Upper lobe of right lung (tissue), 1 donor: ENCODE measurements around the gene GPR137B. TPM values are rescaled to one million over a fixed set of nuclear protein-coding genes. Genes with fewer than 3 reads are reported as not detected.

Experiments
- ATAC-seq: fragments of 200-7000 bp; cut with Tn5 transposase; one replicate; pipeline ENCODE4 v1.9.1; 2020; ENCODE audit warnings: mild to moderate bottlenecking, moderate library complexity
- DNase-seq: peaks from one replicate; pipeline ENCODE4 v3.0.0-alpha.2; 2020
- H3K27ac ChIP-seq: fragments of 200-600 bp; one replicate; pipeline ENCODE4 v1.8.0; 2022
- H3K27me3 ChIP-seq: fragments of 200-600 bp; one replicate; pipeline ENCODE4 v1.8.0; 2022; ENCODE audit warnings: mild to moderate bottlenecking
- H3K36me3 ChIP-seq: fragments of 200-600 bp; one replicate; pipeline ENCODE4 v1.8.0; 2022
- H3K4me1 ChIP-seq: fragments of 200-600 bp; one replicate; pipeline ENCODE4 v1.8.0; 2022
- H3K4me3 ChIP-seq: fragments of 200-600 bp; one replicate; pipeline ENCODE4 v1.8.0; 2022; ENCODE audit warnings: mild to moderate bottlenecking
- H3K9me3 ChIP-seq: fragments of 200-600 bp; one replicate; pipeline ENCODE4 v1.8.0; 2022
- intact Hi-C: fragments of 100-400 bp; cut with DNase I; formaldehyde crosslinking; loops from one replicate; pipeline ENCODE4 v1.11.0; 2022
- total RNA-seq: library from RNA; stranded (reverse); fragmentation: NEBNext Ultra II Directional; extraction: Animal tissue kit (Norgen Biotek cat#: 25700); gene quantifications from one replicate; pipeline ENCODE4 v1.2.1, GENCODE V29; 2021
- TF ChIP-seq, protein P1 (sequence below): fragments of 200-600 bp; IDR thresholded peaks from one replicate; pipeline ENCODE4 v1.8.0; 2022; ENCODE audit warnings: antibody characterized with exemption
- donor health status: DM: no; HTN: yes; CAD: no; lungs with severe emphysema.

Gene GPR137B
- total RNA-seq, 1 donor from 2014 or later, result 26.5 TPM

GRCh38 chr1:236220473-236220872 lies 78.1 kb downstream of the GPR137B start:
- DNase-seq, result no peak
- Histone ChIP-seq H3K27ac (no peak overlapping the region), H3K36me3 (peaks cover 14% of the 10 kb centered on the region), H3K4me3 (no peak overlapping the region), H3K27me3 (no peaks in the 10 kb centered on the region), H3K4me1 (no peaks in the 10 kb centered on the region), H3K9me3 (no peaks in the 10 kb centered on the region)
- TF ChIP-seq, protein P1, sequence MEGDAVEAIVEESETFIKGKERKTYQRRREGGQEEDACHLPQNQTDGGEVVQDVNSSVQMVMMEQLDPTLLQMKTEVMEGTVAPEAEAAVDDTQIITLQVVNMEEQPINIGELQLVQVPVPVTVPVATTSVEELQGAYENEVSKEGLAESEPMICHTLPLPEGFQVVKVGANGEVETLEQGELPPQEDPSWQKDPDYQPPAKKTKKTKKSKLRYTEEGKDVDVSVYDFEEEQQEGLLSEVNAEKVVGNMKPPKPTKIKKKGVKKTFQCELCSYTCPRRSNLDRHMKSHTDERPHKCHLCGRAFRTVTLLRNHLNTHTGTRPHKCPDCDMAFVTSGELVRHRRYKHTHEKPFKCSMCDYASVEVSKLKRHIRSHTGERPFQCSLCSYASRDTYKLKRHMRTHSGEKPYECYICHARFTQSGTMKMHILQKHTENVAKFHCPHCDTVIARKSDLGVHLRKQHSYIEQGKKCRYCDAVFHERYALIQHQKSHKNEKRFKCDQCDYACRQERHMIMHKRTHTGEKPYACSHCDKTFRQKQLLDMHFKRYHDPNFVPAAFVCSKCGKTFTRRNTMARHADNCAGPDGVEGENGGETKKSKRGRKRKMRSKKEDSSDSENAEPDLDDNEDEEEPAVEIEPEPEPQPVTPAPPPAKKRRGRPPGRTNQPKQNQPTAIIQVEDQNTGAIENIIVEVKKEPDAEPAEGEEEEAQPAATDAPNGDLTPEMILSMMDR, result no peak
- ATAC-seq, result no peak
- intact Hi-C loops, result no loop called here

- DNase-seq, result no peak
- Histone ChIP-seq H3K27ac (no peak overlapping the region), H3K36me3 (peaks cover 28% of the 10 kb centered on the region), H3K9me3 (no peaks in the 10 kb centered on the region), H3K4me3 (no peak overlapping the region), H3K4me1 (no peaks in the 10 kb centered on the region), H3K27me3 (no peaks in the 10 kb centered on the region)
- no peak for ATAC-seq
- intact Hi-C loops, result no loop called here
- TF ChIP-seq, protein P1, result no peak
Observed at GRCh38 chr1:236222632-236223031, 80.3 kb downstream of the GPR137B start.

DNA sequence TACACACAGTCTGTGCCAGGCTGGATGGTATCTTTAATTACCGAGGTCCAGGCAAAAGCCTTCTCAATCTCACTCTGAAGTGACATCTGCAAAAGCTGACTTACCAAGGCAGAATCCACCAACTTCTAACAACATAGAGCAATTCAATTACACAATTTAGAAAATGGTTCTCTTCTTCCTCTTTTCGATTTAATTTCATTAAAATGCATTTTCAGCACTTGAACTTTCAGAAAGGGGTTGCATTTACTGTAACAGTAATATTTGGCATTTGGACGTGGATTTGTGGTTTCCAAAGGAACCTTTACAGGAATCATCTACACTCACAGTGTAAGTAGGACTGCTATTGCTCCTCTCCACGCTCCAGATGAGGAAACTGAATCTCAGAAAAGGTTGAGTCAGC lies 86.1 kb downstream of the GPR137B start:
- ATAC-seq, result no peak
- Histone ChIP-seq H3K27ac (no peak overlapping the region), H3K4me3 (no peak overlapping the region), H3K27me3 (no peaks in the 10 kb centered on the region), H3K36me3 (peaks cover 19% of the 10 kb centered on the region), H3K9me3 (no peaks in the 10 kb centered on the region), H3K4me1 (no peaks in the 10 kb centered on the region)
- TF ChIP-seq, protein P1, result no peak
- no peak for DNase-seq
- intact Hi-C loops, result no loop called here

DNA sequence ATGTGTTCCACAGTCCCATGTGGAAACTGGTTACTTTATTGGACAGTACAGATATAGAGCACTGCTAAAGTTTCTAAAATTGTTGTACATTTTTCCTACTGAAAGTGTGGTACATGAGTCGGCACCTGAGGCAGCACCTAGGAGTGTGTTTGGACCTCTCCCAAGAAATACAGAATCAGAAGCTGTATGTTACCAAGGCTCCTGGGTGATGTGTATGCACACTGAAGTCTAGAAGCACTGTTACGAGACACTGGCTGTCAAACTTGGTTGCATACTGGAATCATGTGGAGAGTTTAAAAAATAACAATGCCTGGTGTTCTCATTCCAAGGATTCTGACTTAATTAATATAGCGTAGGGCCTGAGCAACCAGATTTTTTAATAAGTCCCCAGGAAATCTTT lies 92.8 kb downstream of the GPR137B start:
- intact Hi-C loops, result no loop called here
- TF ChIP-seq, protein P1, result no peak
- no peak for DNase-seq
- Histone ChIP-seq H3K4me3 (no peak overlapping the region), H3K36me3 (no peaks in the 10 kb centered on the region), H3K9me3 (no peaks in the 10 kb centered on the region), H3K27me3 (no peaks in the 10 kb centered on the region), H3K27ac (no peak overlapping the region), H3K4me1 (no peaks in the 10 kb centered on the region)
- no peak for ATAC-seq

- H3K27me3 ChIP-seq, result no peaks in the 10 kb centered on the region
- no peaks in the 10 kb centered on the region for H3K9me3 ChIP-seq
- TF ChIP-seq, protein P1, result no peak
- no peaks in the 10 kb centered on the region for H3K4me1 ChIP-seq
- ATAC-seq, result no peak
- H3K4me3 ChIP-seq, result no peak overlapping the region
- no peaks in the 10 kb centered on the region for H3K36me3 ChIP-seq
- H3K27ac ChIP-seq, result no peak overlapping the region
- intact Hi-C loops, result no loop called here
- DNase-seq, result no peak
Observed at GRCh38 chr1:236239092-236239585, 96.8 kb downstream of the GPR137B start.

GRCh38 chr1:236240675-236241074 lies 98.3 kb downstream of the GPR137B start:
- H3K9me3 ChIP-seq, result no peaks in the 10 kb centered on the region
- no peak overlapping the region for H3K4me3 ChIP-seq
- no peaks in the 10 kb centered on the region for H3K4me1 ChIP-seq
- DNase-seq (no peak), ATAC-seq (no peak)
- no peaks in the 10 kb centered on the region for H3K27me3 ChIP-seq
- H3K36me3 ChIP-seq, result no peaks in the 10 kb centered on the region
- intact Hi-C loops, result no loop called here
- no peak overlapping the region for H3K27ac ChIP-seq
- TF ChIP-seq, protein P1, result no peak
